Dedifferentiated amniotic fluid mesenchymal stem cell (primary cell): ENCODE measurements around the gene SGCA.

ENCODE experiments used
- DNase-seq: peaks from one replicate; pipeline ENCODE4 v3.0.0-alpha.2; 2016; ENCODE audit errors: extremely low spot score

The SGCA gene

DNA sequence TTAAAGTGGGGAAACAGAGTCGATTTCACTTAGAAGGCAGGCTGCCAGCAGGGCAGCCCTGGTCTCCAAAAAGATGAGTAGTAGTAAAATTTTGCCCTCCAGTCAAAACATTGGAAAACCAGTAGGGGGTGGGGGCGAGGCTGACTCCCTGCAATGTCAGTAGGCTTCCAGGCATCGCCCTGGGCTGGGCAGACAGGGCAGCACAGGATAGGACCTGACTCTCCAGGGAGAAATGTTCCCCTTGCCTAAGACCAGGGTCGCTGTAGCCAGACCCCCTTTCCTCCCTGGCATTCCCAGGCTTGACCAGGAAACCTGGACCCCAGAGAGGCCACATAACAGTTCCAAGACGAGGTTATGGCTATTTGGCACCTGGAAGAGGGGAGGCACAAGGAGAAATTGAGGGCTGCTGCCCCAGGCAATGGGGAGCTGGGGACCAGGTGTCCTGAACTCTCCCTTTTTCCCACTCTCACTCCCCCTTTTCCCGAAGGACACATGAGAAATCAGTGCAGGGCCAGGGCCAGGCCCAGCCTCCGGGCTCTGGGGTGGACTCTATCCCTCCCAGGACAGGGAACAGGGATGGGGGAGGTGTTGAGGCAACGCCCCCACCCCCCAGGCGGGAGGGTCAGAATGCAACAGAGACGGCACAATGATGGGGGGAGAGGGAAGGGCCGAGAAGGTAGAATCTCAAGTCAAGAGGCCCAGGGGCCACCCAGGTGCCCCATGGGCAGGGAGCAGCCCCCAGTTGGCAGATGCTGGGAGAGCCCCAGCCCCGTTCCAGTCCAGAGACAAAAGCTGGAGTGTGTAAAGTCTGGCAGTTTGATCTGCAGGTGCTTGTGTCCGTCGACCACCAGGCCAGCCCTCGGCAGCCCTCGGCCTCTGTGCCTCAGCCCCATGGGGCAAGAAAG lies 31.3 kb upstream of the SGCA start:
- DNase-seq = no peak

DNA sequence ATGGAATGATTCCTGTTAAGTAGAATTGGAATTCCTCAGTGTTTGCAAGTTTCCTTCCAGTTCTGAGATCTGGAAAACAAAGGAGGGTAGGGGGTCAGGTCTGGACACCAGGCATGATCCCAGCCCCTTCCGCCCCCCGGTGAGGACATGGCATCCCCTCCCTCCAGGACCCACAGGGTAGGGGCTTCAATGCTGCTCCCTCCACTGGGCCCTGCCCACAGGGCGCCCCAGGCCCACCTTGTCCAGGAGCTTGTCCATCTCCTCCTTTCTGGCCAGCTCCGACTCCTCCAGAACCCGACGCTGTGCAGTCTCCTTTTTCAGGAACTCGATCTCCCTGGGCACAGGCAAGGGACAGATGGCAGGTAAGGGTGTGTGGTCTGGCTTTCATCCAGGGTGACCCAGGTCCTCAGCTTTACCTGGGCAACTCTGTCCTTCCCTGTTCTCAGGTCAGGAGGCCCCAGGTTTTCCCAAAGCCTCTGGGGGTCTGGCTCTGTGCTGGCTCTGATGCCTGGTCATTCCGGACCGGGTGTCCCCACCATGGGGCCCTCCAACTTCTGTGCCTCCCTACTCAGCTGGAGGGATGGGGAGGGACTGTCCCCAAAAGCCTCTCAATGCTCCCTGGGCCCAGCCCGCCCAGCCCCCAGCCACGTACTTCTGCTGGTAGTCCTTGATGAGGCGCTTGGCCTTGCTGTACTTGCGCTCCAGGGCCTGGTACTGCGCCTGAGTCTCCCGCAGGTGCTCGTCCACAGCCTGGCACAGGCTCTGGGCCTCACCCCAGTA lies 30.3 kb upstream of the SGCA start:
- no peak for DNase-seq

GRCh38 chr17:50136096-50136687 lies 29.6 kb upstream of the SGCA start:
- no peak for DNase-seq

DNA sequence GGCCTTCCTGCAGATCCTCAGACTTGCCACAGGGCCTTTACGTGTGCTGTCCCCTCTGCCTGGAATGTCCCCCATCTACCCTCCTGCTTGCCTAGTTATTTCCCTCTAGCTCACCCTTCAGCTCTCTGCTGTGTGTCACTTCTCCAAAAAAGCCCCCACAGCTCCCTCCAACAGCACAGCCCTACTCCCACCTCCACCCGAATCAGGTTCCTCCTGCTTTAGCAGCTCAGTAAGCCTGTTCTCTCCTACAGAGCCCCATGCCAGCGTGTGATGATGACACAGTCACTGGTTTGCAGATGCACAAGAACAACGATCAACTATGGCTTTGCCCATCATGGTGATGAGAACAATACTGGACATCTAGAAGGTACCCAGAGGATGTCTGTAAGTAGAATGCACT lies 28.8 kb upstream of the SGCA start:
- DNase-seq = no peak

DNA sequence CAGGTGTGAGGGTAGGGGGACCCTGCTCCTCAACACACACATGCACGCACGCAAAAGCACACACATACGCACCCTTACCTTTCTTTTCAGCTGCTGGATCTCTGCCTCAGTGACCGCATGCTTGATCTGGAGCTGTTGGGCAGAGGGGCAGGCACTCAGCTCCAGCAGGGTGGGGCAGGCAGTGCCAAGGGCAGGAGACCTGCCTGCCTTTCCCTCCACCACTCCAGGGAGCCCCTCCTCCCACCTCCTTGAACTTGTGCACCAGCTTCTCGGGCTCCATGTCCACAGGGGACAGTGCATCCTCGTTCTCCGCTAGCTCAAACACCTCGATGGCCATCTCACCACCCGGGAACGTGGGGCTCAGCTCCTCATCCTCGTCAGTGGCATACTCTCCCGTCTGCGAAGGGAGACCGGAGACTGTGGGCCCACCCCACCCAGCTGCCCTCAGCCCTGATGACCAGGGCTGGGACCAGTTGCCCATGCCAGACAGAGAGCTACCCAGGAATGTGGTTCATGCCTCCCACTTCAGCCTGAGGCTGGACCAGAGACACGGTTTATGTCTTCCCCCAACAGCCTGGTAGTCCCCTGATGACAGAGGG lies 26.5 kb upstream of the SGCA start:
- DNase-seq = no peak

- no peak for DNase-seq
These were observed 25.6 kb upstream of the SGCA start for GRCh38 chr17:50139950-50140885.

DNA sequence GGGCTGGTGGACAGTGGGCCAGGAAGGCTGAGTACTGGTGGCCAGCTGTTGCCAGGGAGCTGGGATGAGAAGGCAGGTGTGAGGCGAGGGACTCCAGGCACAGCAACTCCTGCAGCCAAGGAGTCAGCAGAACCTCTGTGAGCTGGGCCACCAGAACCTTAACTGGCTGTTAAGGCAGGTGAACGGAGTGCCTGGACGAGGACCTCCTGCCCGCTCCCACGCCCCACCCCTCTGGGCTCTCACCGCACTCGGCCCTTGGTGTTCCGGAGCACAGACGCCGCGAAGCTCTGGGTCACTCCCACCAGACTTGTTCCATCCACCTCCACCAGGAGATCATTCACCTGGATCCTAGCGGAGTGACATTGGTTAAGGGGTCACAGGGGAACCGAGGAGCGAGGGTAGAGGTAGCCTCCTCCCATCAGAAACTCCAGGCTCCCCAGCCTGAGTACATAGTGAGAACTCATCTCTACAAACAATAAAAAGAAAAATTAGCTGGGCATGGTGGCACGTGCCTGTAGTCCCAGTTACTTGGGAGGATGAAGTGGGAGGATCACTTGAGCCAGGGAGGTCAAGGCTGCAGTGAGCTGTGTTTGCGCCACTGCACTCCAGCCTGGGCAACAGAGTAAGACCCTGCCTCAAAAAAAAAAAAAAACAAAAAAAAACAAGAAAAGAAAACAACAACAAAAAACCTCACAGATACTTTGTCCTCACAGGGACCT lies 24.6 kb upstream of the SGCA start:
- no peak for DNase-seq

GRCh38 chr17:50141745-50142110 lies 24.1 kb upstream of the SGCA start:
- DNase-seq = no peak

DNA sequence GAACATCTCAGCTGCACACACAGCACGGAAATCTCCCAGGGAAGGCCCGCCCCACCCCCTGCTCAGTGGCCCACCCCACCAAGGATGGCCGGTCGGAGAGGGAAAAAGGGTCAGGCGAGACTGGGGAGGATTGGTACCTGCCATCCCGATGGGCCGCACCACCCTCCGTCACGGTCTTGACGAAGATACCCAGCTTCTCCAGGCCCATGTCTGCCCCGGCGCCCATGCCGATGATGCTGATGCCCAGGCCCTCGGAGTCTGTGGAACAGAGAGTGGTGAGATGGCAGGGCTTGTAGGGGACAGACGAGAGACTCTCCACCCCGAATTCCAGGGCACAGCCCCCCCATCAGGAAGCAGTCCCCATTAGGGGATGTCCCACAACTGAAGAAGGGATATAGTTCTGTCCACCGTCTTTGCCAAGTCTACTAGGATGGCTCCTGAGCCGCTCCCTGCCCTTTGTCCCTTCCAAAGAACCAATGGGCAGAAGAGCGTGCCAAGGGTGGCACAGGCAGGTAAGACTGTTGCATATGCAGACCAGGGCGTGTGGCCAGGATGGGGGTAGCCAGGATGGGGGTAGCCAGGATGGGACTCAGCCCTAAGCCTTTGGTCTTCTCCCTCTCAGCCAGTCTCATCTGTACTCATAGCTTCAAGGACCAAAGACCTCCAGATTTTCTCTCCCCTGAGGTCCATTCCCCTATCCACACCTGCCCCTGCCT lies 22.2 kb upstream of the SGCA start:
- DNase-seq = no peak

GRCh38 chr17:50144355-50144754 lies 21.4 kb upstream of the SGCA start:
- no peak for DNase-seq

GRCh38 chr17:50144845-50145531 lies 20.8 kb upstream of the SGCA start:
- no peak for DNase-seq

DNA sequence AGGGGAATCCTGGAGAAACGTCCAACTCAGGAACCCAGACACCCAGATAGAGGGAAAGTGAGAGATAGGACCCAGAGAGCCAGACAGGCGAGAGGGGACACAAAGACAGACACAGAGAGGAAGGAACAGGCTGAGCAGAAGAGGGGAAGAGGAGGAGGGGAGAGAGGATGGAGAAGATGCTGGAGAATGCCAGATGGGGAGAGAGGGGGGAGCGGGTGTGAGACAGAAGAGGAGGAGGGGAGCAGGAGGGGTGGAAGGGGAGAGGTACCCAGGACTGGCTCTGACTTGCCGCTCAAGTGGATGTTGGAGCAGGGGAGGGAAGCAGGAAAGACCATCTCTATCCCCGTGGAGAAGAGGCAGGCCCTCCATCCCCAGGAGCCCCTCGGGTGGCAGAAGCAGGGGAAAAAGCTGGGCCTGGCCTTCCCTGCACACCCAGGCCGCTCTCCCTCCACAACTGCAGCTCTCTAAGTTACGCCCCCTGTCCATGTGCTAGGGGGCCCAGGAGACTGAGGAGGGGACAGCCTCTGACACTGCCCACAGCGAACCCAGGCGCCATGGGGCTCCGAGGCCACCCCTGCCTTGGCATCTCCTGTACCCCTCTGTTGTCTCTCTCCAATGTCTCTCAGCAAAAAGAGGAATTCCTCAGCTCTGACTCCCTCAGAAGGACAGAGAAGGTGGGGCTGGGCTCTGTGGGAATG lies 20.1 kb upstream of the SGCA start:
- DNase-seq = no peak

DNA sequence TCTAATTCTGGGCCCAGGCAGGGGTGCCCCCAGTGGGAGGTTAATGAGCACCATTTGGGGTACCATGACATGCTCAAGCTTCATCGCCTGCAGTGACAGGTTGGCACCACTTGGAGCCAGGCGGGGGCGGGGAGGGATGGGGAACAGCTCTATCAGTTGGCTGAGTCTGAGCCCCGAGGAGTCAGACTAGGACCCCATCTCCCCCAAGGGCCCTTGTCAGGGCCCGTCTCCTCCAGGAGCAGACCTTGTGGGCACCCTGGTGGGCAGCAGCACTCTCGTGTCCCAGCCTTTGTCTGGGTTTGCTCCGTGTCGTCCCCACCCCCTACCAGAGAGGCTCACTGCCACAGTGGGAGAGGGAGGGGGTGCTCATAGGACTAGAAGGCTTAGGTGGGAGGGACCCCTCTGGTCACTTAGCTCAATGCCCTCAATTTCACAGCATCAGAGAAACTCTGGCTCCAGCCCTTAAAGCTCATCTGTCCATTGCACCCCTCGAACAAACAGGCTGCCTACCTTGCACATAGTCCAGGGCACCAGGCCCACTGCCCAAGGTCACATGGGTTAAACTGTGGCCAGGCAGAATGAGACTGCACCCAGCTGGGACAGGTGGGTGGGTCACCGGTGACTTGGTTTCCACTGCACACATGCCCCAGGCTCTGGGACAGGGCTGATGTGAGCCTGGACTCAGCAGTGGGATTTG lies 19.4 kb upstream of the SGCA start:
- DNase-seq = no peak

- DNase-seq = no peak
These were observed 18.7 kb upstream of the SGCA start for GRCh38 chr17:50146927-50147665.

DNA sequence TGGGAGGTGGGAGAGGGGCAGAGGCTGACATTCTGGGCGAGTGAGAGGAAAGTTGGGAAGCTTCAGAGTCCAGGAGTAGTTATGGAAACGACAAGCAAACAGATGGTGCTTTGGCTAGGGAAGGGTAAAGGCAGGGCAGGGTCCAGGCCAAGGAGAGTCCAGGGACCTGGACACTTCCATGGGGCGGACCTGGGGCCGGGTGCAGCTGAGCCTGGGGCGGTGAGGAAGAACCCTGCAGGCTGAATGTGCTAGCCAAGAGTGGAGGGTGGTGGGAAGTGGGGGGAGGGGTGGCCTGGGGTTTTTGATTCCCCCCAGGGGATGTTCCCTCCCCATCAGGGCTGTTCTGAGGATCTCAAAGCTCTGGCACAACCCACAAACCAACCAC lies 18.0 kb upstream of the SGCA start:
- DNase-seq = no peak

DNA sequence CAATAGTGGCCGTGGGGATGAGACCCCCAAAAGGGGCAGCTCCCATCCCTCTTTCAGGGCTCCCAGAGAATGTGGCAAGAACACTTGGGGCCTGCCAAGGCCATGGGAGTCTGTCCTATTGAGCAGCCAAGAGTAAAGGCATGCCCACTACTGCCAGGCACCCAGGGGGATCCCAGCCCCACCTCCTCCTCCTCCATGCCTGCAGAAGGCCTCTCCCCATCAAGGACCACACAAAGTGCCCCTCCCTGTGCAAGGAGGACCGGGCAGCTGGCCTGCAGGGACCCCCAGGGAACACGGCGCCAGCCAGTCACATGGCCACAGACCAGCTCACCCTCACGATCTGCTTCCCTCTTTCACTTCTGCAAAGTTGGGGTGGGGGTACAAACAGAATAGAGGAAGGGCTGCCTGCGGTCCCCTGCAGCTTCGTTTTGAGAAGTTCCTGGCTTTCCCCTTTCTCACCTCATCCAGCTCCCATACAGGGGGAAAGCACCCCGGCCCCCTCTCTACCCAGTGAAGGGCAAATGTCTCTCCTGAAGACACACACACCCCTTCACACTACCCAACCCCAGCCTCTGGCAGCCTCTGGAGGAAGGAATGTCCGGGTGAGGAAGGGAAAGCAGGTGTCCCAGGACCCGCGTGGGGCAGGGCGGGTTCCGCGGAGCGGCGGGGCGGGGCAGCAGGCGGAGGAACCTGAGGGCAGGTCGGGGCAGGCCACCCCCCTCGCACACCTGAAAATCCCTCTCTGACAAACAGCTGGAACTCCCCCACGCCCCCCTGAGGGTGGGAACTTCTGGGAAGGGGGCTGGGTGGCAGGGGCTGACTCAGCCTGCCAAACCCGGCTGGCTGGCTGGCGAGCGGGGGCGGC lies 17.3 kb upstream of the SGCA start:
- DNase-seq = no peak

GRCh38 chr17:50149091-50149416 lies 16.8 kb upstream of the SGCA start:
- no peak for DNase-seq
